Erythroblast (primary cell): ENCODE measurements around the gene PAK5.

Experiments
- GATA1 ChIP-seq: IDR thresholded peaks from 2 replicates; pipeline ENCODE4 v1.6.1; 2011; ENCODE audit warnings: low read depth, mild to moderate bottlenecking, control low read depth, low read length, moderate library complexity
- POLR2A ChIP-seq: IDR thresholded peaks from 2 replicates; pipeline ENCODE4 v1.6.1; 2011; ENCODE audit warnings: mild to moderate bottlenecking, low read length

GRCh38 chr20:9532069-9532838 is 306.6 kb downstream of the PAK5 start:
- TF ChIP-seq POLR2A = no peak
- no peak for TF ChIP-seq GATA1
